IMR-90 (cell line): ENCODE results near the gene TMEM184B.

ENCODE experiments used
- CEBPB ChIP-seq: IDR thresholded peaks from 2 replicates; pipeline ENCODE4 v1.6.1; 2012; ENCODE audit warnings: low read depth, low read length, improper control_type of control experiment
- CTCF ChIP-seq: conservative IDR thresholded peaks from 2 replicates; pipeline ENCODE4 v1.5.1; 2012; ENCODE audit warnings: mild to moderate bottlenecking, low read depth, low read length, improper control_type of control experiment
- POLR2A ChIP-seq: IDR thresholded peaks from 2 replicates; pipeline ENCODE4 v1.6.1; 2012; ENCODE audit warnings: mild to moderate bottlenecking, low read depth, low read length

GRCh38 chr22:38295339-38295738 is 22.5 kb upstream of the TMEM184B start:
- no peak for TF ChIP-seq CTCF
- no peak for TF ChIP-seq CEBPB
- TF ChIP-seq POLR2A, result no peak
